Upper lobe of right lung (tissue), 1 donor: Measurements from ENCODE around the gene TBL3. TPM values are rescaled to one million over a fixed set of nuclear protein-coding genes. Genes with fewer than 3 reads are reported as not detected.

Experiments used
- ATAC-seq: fragments of 200-7000 bp; cut with Tn5 transposase; one replicate; pipeline ENCODE4 v1.9.1; 2020; ENCODE audit warnings: mild to moderate bottlenecking, moderate library complexity
- DNase-seq: peaks from one replicate; pipeline ENCODE4 v3.0.0-alpha.2; 2020
- H3K27ac ChIP-seq: fragments of 200-600 bp; one replicate; pipeline ENCODE4 v1.8.0; 2022
- H3K27me3 ChIP-seq: fragments of 200-600 bp; one replicate; pipeline ENCODE4 v1.8.0; 2022; ENCODE audit warnings: mild to moderate bottlenecking
- H3K36me3 ChIP-seq: fragments of 200-600 bp; one replicate; pipeline ENCODE4 v1.8.0; 2022
- H3K4me1 ChIP-seq: fragments of 200-600 bp; one replicate; pipeline ENCODE4 v1.8.0; 2022
- H3K4me3 ChIP-seq: fragments of 200-600 bp; one replicate; pipeline ENCODE4 v1.8.0; 2022; ENCODE audit warnings: mild to moderate bottlenecking
- H3K9me3 ChIP-seq: fragments of 200-600 bp; one replicate; pipeline ENCODE4 v1.8.0; 2022
- intact Hi-C: fragments of 100-400 bp; cut with DNase I; formaldehyde crosslinking; loops from one replicate; pipeline ENCODE4 v1.11.0; 2022
- total RNA-seq: library from RNA; stranded (reverse); fragmentation: NEBNext Ultra II Directional; extraction: Animal tissue kit (Norgen Biotek cat#: 25700); gene quantifications from one replicate; pipeline ENCODE4 v1.2.1, GENCODE V29; 2021
- TF ChIP-seq, protein P1 (sequence below): fragments of 200-600 bp; IDR thresholded peaks from one replicate; pipeline ENCODE4 v1.8.0; 2022; ENCODE audit warnings: antibody characterized with exemption
- donor health status: DM: no; HTN: yes; CAD: no; lungs with severe emphysema.

The TBL3 gene
- total RNA-seq, 1 donor from 2014 or later = 24.7 TPM

DNA sequence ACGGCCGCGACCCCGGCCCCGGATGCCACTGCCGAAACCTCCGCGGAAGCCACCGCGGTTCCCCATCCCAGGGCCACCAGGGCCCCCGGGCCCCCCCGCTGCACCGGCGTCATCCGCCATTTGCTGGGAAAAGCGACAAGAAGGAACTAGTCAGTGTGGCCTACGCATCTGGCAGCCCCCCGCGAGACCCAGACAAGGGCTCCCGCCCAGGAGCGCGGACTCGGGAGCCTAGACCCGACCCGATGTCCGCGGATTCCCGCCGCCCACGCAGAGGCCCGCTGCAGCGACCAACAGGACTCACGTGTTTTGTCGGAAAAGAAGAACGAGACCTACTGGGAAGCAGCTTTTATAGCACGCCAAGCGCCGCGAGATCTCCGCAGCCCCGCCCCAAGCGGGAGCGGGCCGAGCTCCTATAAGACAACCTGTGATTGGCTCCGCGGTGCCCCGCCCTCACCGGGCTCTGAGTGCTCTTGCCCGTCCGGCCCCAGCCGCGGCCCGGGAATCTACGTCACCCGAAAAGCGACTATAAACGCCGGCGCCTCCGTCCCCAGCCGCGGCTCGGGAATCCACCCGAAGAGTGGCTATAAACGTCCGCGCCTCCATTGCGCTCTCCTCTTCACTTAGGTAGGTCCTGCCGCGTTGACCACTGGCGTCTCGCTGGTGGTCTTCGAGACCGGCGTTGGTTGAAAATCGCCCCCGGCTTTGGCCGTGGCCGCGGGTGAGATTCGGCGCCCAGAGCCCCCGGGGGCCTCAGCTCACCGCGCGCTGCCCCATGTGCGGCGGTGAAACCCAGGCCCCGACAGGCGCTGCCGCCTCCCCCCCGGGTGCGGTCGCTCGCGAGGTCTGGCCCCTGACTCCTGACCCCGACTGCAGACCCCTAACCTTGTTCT is 7.1 kb upstream of the TBL3 start, which contains the start of gene RPS2:
Gene RPS2 (minus strand): TSS at position 321 of the 890 bp plus-strand sequence. CDS start 201 bp downstream, at position 120.
- Histone ChIP-seq H3K36me3 (peaks cover 27% of the 10 kb centered on the region), H3K27me3 (no peaks in the 10 kb centered on the region), H3K4me1 (peaks cover 24% of the 10 kb centered on the region), H3K9me3 (no peaks in the 10 kb centered on the region), H3K4me3 (peak within 1 kb of the TSS; percentile 75), H3K27ac (peak within 1 kb of the TSS; percentile 98)
- DNase-seq = peak; percentile 100
- TF ChIP-seq, protein P1, sequence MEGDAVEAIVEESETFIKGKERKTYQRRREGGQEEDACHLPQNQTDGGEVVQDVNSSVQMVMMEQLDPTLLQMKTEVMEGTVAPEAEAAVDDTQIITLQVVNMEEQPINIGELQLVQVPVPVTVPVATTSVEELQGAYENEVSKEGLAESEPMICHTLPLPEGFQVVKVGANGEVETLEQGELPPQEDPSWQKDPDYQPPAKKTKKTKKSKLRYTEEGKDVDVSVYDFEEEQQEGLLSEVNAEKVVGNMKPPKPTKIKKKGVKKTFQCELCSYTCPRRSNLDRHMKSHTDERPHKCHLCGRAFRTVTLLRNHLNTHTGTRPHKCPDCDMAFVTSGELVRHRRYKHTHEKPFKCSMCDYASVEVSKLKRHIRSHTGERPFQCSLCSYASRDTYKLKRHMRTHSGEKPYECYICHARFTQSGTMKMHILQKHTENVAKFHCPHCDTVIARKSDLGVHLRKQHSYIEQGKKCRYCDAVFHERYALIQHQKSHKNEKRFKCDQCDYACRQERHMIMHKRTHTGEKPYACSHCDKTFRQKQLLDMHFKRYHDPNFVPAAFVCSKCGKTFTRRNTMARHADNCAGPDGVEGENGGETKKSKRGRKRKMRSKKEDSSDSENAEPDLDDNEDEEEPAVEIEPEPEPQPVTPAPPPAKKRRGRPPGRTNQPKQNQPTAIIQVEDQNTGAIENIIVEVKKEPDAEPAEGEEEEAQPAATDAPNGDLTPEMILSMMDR = no peak
- intact Hi-C loops = no loop called here
- peak; percentile 97 for ATAC-seq

DNA sequence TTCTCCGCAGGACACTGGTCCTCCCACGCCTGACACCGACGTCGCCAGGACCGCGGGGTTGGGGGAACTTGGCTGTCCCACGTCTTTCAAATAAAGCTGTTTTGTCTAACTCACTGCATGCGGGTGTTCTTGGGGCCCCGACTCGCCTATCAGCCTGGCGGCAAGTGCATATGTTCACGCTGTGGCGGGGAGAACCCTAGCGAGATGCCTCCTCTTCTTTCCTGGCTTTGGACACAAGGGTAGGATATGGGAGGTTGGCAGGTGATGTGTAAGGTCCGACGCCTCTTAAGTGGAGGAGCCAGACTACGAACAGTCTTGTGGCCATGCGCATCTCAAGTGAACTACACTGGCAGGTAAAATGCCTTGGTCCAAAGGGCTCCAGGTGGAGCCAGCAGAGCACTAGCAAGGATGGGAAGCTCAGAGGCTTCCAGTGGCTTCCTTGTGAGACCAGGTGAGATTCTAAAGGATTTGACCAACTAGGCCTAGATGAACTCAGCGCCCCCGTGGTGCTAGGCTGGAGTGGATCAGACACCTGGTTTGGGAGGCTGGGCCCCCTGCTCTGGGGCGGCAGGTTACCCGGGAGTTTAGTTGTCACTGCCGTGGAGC is 6.4 kb upstream of the TBL3 start:
- ATAC-seq = no peak
- TF ChIP-seq, protein P1 = no peak
- peak; percentile 60 for DNase-seq
- Histone ChIP-seq H3K4me1 (peaks cover 21% of the 10 kb centered on the region), H3K9me3 (no peaks in the 10 kb centered on the region), H3K36me3 (peaks cover 26% of the 10 kb centered on the region), H3K27ac (peak overlapping the region; percentile 98), H3K27me3 (no peaks in the 10 kb centered on the region), H3K4me3 (peak overlapping the region; percentile 75)
- intact Hi-C loops = no loop called here

DNA sequence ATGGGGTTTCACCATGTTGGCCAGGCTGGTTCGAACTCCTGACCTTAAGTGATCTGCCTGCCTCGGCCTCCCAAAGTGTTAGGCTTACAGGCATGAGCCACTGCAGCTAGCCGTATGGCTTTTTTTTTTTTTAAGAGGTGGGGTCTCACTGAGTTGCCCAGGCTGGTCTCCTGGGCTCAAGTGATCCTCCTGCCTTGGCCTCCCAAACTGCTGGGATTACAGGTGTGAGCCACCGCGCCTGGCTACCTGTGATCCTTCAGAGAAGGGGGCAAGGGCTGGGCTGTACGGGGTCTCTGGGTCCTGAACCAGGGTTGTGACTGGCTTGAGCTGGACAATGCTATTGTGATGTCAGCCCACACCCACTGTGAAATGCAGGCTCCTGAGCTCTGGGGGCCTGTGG is 5.4 kb upstream of the TBL3 start, which contains the start of gene RNF151:
Gene RNF151 (plus strand): TSS at position 397 of the 400 bp plus-strand sequence. CDS start 26 bp downstream, outside the sequence.
- TF ChIP-seq, protein P1 = no peak
- H3K27ac ChIP-seq = peak within 1 kb of the TSS; percentile 98
- H3K27me3 ChIP-seq = no peaks in the 10 kb centered on the region
- peaks cover 19% of the 10 kb centered on the region for H3K4me1 ChIP-seq
- peaks cover 16% of the 10 kb centered on the region for H3K36me3 ChIP-seq
- ATAC-seq = no peak
- no peak for DNase-seq
- H3K4me3 ChIP-seq = peak within 1 kb of the TSS; percentile 75
- intact Hi-C loops = no loop called here
- no peaks in the 10 kb centered on the region for H3K9me3 ChIP-seq

DNA sequence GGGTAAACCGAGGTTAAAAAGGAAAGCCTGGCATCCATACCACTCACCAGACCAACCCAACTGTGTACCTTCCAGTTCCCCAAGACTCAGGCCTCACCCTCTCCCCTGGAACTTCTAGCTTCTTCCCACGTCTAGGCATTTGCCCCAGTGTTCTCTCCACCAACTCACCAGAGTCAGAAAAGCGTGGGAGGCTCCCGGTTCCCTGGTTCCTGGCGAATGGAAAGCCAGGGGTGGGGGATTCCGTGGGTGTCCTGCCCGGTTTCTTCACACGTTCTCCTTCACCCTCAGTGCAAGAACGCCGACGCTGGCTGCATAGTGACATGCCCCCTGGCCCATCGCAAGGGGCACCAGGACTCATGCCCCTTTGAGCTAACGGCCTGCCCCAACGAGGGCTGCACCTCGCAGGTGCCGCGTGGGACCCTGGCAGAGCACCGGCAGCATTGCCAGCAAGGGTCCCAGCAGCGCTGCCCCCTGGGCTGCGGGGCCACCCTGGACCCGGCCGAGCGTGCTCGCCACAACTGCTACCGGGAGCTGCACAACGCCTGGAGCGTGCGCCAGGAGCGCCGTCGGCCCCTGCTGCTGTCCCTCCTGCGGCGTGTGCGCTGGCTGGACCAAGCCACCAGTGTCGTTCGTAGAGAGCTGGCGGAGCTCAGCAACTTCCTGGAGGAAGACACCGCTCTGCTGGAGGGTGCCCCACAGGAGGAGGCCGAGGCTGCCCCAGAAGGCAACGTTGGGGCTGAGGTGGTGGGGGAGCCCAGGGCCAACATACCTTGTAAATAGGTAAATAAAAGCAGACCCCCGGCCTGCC is 3.5 kb upstream of the TBL3 start:
- TF ChIP-seq, protein P1 = no peak
- ATAC-seq (no peak), DNase-seq (no peak)
- H3K27ac ChIP-seq = no peak overlapping the region
- no peaks in the 10 kb centered on the region for H3K36me3 ChIP-seq
- H3K9me3 ChIP-seq = no peaks in the 10 kb centered on the region
- no peak overlapping the region for H3K4me3 ChIP-seq
- no peaks in the 10 kb centered on the region for H3K27me3 ChIP-seq
- H3K4me1 ChIP-seq = peaks cover 25% of the 10 kb centered on the region
- intact Hi-C loops = no loop called here

GRCh38 chr16:1972490-1972877 is 631 bp downstream of the TBL3 start:
- H3K4me3 ChIP-seq = peak overlapping the region; percentile 99
- H3K27ac ChIP-seq = peak overlapping the region; percentile 91
- ATAC-seq = peak; percentile 4
- H3K27me3 ChIP-seq = no peaks in the 10 kb centered on the region
- H3K36me3 ChIP-seq = peaks cover 35% of the 10 kb centered on the region
- H3K9me3 ChIP-seq = no peaks in the 10 kb centered on the region
- TF ChIP-seq, protein P1 = no peak
- DNase-seq = peak; percentile 70
- intact Hi-C loops = no loop called here
- H3K4me1 ChIP-seq = peaks cover 16% of the 10 kb centered on the region
